Osteoblast (primary cell): ENCODE data around the gene RNF41. TPM values are rescaled to one million over a fixed set of nuclear protein-coding genes. Genes with fewer than 3 reads are reported as not detected.

Experiments
- DNase-seq: peaks from one replicate; pipeline ENCODE4 v3.0.0; 2011; ENCODE audit warnings: low spot score, mixed read lengths; ENCODE audit not compliant: insufficient read length; ENCODE audit errors: missing footprints
- H2AFZ ChIP-seq: 2 replicates; pipeline ENCODE4 v1.6.0; 2011; ENCODE audit warnings: mild to moderate bottlenecking, low read length
- H3K27ac ChIP-seq: 2 replicates; pipeline ENCODE4 v1.5.1; 2011; ENCODE audit warnings: mild to moderate bottlenecking, low read depth, low read length, moderate library complexity
- H3K27me3 ChIP-seq: 2 replicates; pipeline ENCODE4 v1.6.0; 2012; ENCODE audit warnings: mild to moderate bottlenecking, control low read depth, inconsistent platforms, low read length, moderate library complexity; ENCODE audit not compliant: insufficient read depth
- H3K36me3 ChIP-seq: 2 replicates; pipeline ENCODE4 v1.5.1; 2011; ENCODE audit warnings: mild to moderate bottlenecking, low read length, control low read depth, moderate library complexity; ENCODE audit not compliant: insufficient read depth
- H3K4me1 ChIP-seq: 2 replicates; pipeline ENCODE4 v1.5.1; 2011; ENCODE audit warnings: mild to moderate bottlenecking, low read length, control low read depth, moderate library complexity; ENCODE audit not compliant: insufficient read depth
- H3K4me2 ChIP-seq: 2 replicates; pipeline ENCODE4 v1.6.0; 2011; ENCODE audit warnings: mild to moderate bottlenecking, low read length; ENCODE audit not compliant: insufficient read depth
- H3K4me3 ChIP-seq: fragments of 200-600 bp; sonication (generic); 3 replicates; pipeline ENCODE4 v1.5.1; 2012; ENCODE audit warnings: mild to moderate bottlenecking, low read length, inconsistent platforms; ENCODE audit not compliant: insufficient read depth
- H3K79me2 ChIP-seq: 2 replicates; pipeline ENCODE4 v1.6.0; 2012; ENCODE audit warnings: mild to moderate bottlenecking, low read length, control low read depth, inconsistent platforms; ENCODE audit not compliant: insufficient read depth
- H3K9me3 ChIP-seq: 2 replicates; pipeline ENCODE4 v1.5.1; 2011; ENCODE audit warnings: low read depth, low read length, control low read depth
- H4K20me1 ChIP-seq: 2 replicates; pipeline ENCODE4 v1.6.0; 2012; ENCODE audit warnings: mild to moderate bottlenecking, low read length, control low read depth; ENCODE audit not compliant: insufficient read depth
- CTCF ChIP-seq: IDR thresholded peaks from 2 replicates; pipeline ENCODE4 v1.5.1; 2011; ENCODE audit warnings: mild to moderate bottlenecking, low read depth, low read length, moderate library complexity; ENCODE audit errors: extremely low read depth
- total RNA-seq: library from RNA; depleted of rRNA; stranded (reverse); fragments of >200 nt; gene quantifications from 2 replicates; pipeline ENCODE4 v1.2.3, GENCODE V29; 2012

Gene RNF41
- total RNA-seq, 1 donor = 159 TPM

DNA sequence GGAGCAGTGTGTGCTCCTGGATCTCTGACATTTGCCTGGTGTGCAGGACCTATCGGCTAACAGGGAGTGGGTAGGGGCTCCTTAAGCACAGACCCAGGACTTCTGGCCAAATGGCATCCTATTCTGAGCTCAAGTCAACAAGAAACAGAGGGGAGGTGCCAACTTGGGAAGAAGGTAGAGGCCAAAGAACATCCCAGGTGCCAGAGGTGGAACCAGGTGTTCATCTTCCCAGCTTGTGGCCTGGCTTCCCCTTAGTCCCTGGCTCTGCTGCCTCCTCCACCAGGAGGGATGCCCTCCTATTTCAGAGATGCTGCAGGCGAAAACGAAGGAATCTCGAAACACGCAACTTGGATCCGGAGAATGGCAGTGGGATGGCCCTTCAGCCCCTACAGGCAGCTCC lies 14.4 kb upstream of the RNF41 start:
- Histone ChIP-seq H3K4me3 (no peak overlapping the region), H3K4me2 (no peak overlapping the region), H3K27ac (no peak overlapping the region), H3K27me3 (no peaks in the 10 kb centered on the region), H3K9me3 (no peaks in the 10 kb centered on the region), H4K20me1 (peaks cover 14% of the 10 kb centered on the region), H3K79me2 (no peaks in the 10 kb centered on the region), H2AFZ (no peak overlapping the region), H3K36me3 (peaks cover 24% of the 10 kb centered on the region), H3K4me1 (no peaks in the 10 kb centered on the region)
- TF ChIP-seq CTCF = no peak
- peak; percentile 53 for DNase-seq

DNA sequence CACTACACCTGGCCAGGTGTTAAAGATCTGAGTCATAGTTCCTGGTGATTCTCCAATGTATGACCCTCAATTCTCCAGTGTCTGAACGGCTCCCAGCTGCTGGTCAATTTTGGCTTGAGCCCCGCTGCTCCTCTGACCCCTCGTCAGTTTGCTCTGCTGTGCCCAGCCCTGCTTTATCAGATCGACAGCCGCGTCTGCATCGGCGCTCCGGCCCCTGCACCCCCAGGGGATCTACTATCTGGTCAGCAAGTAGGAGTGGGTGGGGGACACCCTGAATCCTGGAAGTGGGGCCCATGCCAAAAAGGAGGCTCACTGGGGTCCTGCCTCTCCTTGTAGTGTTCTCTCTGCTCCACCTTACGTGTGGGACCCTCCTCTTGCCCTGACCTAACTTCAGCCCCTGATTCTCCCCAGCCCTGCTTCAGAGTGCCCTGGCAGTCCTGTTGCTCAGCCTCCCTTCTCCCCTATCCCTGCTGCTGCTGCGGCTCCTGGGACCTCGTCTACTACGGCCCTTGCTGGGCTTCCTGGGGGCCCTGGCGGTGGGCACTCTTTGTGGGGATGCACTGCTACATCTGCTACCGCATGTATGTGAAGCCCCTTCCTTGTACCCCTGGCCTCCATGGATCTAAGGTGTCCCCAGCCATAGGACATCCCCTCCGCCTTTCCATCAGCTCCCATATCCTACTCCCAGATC lies 13.2 kb upstream of the RNF41 start:
- Histone ChIP-seq H3K79me2 (no peaks in the 10 kb centered on the region), H3K27ac (no peak overlapping the region), H3K4me3 (no peak overlapping the region), H2AFZ (no peak overlapping the region), H3K27me3 (no peaks in the 10 kb centered on the region), H4K20me1 (peaks cover 14% of the 10 kb centered on the region), H3K36me3 (peaks cover 16% of the 10 kb centered on the region), H3K9me3 (no peaks in the 10 kb centered on the region), H3K4me2 (no peak overlapping the region), H3K4me1 (no peaks in the 10 kb centered on the region)
- TF ChIP-seq CTCF = no peak
- DNase-seq = peak; percentile 57

GRCh38 chr12:56231184-56231582 lies 9.5 kb upstream of the RNF41 start:
- Histone ChIP-seq H3K4me1 (no peaks in the 10 kb centered on the region), H3K27me3 (no peaks in the 10 kb centered on the region), H3K79me2 (no peaks in the 10 kb centered on the region), H3K4me3 (no peak overlapping the region), H3K27ac (no peak overlapping the region), H4K20me1 (no peaks in the 10 kb centered on the region), H3K36me3 (peaks cover 3% of the 10 kb centered on the region), H2AFZ (no peak overlapping the region), H3K9me3 (no peaks in the 10 kb centered on the region), H3K4me2 (no peak overlapping the region)
- peak; percentile 45 for DNase-seq
- no peak for TF ChIP-seq CTCF

- Histone ChIP-seq H3K27ac (no peak overlapping the region), H3K4me2 (no peak overlapping the region), H3K9me3 (no peaks in the 10 kb centered on the region), H2AFZ (no peak overlapping the region), H3K4me1 (no peaks in the 10 kb centered on the region), H4K20me1 (no peaks in the 10 kb centered on the region), H3K4me3 (no peak overlapping the region), H3K79me2 (no peaks in the 10 kb centered on the region), H3K27me3 (no peaks in the 10 kb centered on the region), H3K36me3 (peaks cover 3% of the 10 kb centered on the region)
- no peak for TF ChIP-seq CTCF
- peak; percentile 72 for DNase-seq
Measured at GRCh38 chr12:56230432-56231183, 8.9 kb upstream of the RNF41 start.
